Heart left ventricle (tissue), 13 donors: ENCODE data around the gene TDRD7.

ENCODE experiments used
- POLR2A ChIP-seq, 2 donors: fragments of 450-650 bp; IDR thresholded peaks; one replicate each; pipeline ENCODE4 v1.6.1; 2017; ENCODE audit warnings: antibody characterized with exemption in 2 of 2, mild to moderate bottlenecking in 2 of 2, moderate library complexity in 2 of 2
- TF ChIP-seq, protein P1 (sequence below), 12 donors: fragments of 200-600 bp; sonication (generic) in 4 of 12; IDR thresholded peaks; one replicate each; pipeline versions ENCODE4 v1.5.0 to v1.8.0; 2018 to 2022; ENCODE audit warnings: antibody characterized with exemption in 12 of 12, mild to moderate bottlenecking in 5 of 12
- donor health status: ischemic (EF 13 %, LVEDD 7.1; RV severe dilation, severe dysfunction).
- donor health status: DM: no; HTN: yes; CAD: no.
- donor health status: DM: no; HTN: no; CAD: no.
- donor health status: ischemic (EF 25% LVEDD 6.9; RV normal size, moderate dysfunction).
- donor health status: ischemic (EF 25% LVEDD 5.7; RV mildly dilated, moderate dysfunction).
- donor health status: ischemic (EF 35%, LVEDD 5.7; RV mildly dilated, moderate dysfunction).
- donor health status: nonischemic (EF 11% LVEDD 7.7; RV severe dilation, severe dysfunction).
- donor health status: DM: yes; HTN: yes; CAD: no.
- donor health status: PGD.
- donor health status: ischemic (EF 29% LVEDD 5.4; RV normal size, mild dysfunction).
- donor health status: nonischemic (EF 23%, LVEDD 6.1; RV moderate dilation, normal function).

- no peak for TF ChIP-seq POLR2A (IDR thresholded peaks at IDR 0.05)
- TF ChIP-seq, protein P1, sequence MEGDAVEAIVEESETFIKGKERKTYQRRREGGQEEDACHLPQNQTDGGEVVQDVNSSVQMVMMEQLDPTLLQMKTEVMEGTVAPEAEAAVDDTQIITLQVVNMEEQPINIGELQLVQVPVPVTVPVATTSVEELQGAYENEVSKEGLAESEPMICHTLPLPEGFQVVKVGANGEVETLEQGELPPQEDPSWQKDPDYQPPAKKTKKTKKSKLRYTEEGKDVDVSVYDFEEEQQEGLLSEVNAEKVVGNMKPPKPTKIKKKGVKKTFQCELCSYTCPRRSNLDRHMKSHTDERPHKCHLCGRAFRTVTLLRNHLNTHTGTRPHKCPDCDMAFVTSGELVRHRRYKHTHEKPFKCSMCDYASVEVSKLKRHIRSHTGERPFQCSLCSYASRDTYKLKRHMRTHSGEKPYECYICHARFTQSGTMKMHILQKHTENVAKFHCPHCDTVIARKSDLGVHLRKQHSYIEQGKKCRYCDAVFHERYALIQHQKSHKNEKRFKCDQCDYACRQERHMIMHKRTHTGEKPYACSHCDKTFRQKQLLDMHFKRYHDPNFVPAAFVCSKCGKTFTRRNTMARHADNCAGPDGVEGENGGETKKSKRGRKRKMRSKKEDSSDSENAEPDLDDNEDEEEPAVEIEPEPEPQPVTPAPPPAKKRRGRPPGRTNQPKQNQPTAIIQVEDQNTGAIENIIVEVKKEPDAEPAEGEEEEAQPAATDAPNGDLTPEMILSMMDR (IDR thresholded peaks at IDR 0.05) = no peak
These were observed 5.2 kb upstream of the TDRD7 start for GRCh38 chr9:97406620-97407177.
